ENCODE measurements around the gene RXRA.

RXRA gene

DNA sequence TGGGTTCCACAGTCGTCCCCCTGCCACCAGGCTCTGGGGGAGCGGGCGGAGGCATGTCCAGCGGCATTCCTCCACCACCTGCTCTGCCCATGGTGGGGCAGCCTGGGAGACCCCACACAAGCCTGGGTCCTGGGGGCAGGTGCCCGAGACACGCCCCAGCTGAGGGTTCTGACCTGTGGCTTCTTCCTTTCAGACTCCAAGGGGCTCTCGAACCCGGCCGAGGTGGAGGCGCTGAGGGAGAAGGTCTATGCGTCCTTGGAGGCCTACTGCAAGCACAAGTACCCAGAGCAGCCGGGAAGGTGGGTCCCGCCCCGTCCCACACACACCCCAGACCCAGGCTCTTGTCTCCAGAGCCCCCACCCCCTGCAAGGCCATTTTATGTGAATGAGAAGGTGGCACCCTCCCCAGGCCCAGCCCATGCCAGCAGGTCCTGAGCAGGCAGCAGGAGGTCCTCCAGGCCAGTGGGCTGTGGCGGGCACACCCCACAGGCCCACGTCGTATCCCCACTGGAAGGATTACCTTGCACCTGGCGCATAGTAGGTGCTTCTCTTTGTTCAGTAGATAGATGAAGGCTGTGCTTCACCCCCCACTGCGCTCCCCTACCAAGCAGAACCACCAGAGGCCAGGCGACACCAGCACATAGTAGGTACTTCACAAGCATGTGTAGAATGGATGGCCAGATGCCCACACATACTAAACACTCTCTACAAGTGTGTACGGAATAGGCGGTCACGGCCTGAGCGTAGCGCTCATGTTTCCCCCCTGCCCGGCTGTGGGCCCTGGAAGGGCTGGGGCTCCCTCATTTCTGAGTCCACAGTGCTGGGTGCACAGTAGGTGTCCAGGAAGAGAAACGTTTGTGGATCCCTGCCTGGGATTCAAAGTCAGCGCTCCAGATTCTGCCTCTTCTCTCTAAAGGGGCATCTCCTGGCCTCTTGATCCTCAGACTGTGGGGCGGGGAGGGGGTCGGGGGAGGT is 107.9 kb downstream of the RXRA start:
- TF ChIP-seq, protein P1, sequence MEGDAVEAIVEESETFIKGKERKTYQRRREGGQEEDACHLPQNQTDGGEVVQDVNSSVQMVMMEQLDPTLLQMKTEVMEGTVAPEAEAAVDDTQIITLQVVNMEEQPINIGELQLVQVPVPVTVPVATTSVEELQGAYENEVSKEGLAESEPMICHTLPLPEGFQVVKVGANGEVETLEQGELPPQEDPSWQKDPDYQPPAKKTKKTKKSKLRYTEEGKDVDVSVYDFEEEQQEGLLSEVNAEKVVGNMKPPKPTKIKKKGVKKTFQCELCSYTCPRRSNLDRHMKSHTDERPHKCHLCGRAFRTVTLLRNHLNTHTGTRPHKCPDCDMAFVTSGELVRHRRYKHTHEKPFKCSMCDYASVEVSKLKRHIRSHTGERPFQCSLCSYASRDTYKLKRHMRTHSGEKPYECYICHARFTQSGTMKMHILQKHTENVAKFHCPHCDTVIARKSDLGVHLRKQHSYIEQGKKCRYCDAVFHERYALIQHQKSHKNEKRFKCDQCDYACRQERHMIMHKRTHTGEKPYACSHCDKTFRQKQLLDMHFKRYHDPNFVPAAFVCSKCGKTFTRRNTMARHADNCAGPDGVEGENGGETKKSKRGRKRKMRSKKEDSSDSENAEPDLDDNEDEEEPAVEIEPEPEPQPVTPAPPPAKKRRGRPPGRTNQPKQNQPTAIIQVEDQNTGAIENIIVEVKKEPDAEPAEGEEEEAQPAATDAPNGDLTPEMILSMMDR (IDR thresholded peaks at IDR 0.05; ENCODE audit: borderline replicate concordance, control extremely low read depth, extremely low read depth, insufficient read depth, missing control alignments): no peak
- no peak for DNase-seq (ENCODE audit: low spot score)
- in situ Hi-C loops (cut with MboI; ENCODE audit: low sequenced_read_pairs, unreplicated experiment): no loop called here

DNA sequence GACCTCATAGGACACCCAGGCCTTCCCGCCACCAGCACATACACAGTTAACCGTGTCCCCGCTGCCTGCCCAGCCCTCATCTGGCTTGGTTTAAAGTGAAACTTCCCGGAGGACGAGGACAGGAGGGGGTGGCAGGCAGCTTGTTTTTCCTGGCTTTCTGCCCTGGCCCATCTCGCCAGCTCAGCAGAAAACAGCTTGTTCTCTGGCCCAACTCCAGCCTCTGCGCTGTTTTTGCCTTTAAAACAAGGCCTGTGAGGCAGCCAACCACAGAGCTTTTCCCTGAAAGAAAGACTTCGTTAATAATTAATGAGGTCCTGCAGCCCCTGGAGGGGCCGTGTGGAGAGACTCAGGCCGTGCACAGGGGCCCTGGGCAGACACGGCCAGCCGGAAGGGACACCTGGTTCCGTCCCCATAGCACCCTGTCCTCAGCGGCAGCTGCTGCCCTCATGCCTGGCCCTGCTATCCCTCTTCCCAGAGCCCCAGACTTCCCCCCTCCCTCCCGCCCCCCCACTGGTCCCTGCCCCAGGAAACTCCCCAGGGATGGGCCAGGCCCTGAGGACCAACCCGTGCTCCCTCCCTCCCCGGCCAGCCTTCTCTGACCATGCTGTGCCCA is 108.7 kb downstream of the RXRA start:
- TF ChIP-seq, protein P1 (IDR thresholded peaks at IDR 0.05; ENCODE audit: borderline replicate concordance, control extremely low read depth, extremely low read depth, insufficient read depth, missing control alignments): no peak
- in situ Hi-C loops (cut with MboI; ENCODE audit: low sequenced_read_pairs, unreplicated experiment): no loop called here
- no peak for DNase-seq (ENCODE audit: low spot score)

DNA sequence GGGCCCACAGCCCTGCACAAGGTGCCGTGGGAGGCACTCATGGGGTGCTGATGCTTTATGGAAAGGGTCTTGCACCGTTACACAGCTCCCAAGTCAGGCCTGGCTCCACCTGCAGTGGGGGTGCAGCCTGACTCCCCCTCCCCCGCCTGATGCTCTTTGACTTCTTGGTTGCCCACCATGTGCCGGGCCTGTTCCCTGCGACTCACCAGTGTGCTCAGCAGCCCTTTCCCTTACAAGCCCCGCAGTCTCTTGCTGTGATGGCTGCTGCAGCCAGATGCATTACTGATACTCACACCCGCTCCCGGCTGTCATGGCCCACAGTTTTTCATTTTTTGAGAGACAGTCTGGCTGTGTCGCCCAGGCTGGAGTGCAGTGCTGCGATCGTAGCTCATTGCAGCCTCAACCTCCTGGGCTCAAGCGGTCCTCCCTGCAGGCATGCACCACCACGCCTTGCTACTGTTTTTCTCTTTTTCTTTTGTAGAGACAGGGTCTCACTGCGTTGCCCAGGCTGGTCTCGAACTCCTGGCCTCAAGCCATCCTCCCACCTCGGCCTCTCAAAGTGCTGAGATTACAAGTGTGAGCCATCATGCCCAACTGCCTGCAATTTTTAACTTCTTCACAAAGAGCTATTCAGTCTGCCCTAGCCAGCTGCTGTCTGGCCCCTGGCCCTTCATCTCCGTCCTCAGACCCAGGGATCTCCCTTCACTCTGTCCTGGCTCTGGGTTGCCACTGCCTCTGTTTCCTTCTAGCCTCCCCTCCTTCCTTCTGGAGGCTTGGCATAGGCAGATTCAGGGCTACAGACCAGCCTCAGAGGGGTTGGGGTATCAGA is 109.5 kb downstream of the RXRA start:
- DNase-seq (ENCODE audit: low spot score): no peak
- TF ChIP-seq, protein P1 (IDR thresholded peaks at IDR 0.05; ENCODE audit: borderline replicate concordance, control extremely low read depth, extremely low read depth, insufficient read depth, missing control alignments): no peak
- in situ Hi-C loops (cut with MboI; ENCODE audit: low sequenced_read_pairs, unreplicated experiment): no loop called here

DNA sequence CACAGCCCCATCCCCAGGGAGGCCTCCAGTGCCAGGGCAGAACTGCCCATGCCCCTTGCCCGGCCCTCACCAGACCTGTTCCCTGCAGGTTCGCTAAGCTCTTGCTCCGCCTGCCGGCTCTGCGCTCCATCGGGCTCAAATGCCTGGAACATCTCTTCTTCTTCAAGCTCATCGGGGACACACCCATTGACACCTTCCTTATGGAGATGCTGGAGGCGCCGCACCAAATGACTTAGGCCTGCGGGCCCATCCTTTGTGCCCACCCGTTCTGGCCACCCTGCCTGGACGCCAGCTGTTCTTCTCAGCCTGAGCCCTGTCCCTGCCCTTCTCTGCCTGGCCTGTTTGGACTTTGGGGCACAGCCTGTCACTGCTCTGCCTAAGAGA is 110.1 kb downstream of the RXRA start:
- in situ Hi-C loops (cut with MboI; ENCODE audit: low sequenced_read_pairs, unreplicated experiment): no loop called here
- DNase-seq (ENCODE audit: low spot score): no peak
- TF ChIP-seq, protein P1 (IDR thresholded peaks at IDR 0.05; ENCODE audit: borderline replicate concordance, control extremely low read depth, extremely low read depth, insufficient read depth, missing control alignments): no peak

DNA sequence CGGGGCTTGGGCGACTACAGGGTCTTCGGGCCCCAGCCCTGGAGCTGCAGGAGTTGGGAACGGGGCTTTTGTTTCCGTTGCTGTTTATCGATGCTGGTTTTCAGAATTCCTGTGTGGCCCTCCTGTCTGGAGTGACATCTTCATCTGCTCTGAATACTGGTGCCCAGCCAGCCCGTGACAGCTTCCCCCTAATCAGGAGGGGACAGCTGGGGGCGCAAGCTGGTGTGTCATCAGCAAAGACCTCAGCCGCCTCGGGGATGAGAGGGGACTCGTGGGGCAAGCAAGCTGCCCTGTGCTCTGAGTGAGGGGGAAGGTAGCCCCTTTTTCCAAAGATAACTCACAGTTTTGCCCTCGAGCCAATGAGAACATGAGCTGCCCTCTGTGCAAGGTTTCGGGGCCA is 110.7 kb downstream of the RXRA start:
- TF ChIP-seq, protein P1 (IDR thresholded peaks at IDR 0.05; ENCODE audit: borderline replicate concordance, control extremely low read depth, extremely low read depth, insufficient read depth, missing control alignments): no peak
- in situ Hi-C loops (cut with MboI; ENCODE audit: low sequenced_read_pairs, unreplicated experiment): no loop called here
- no peak for DNase-seq (ENCODE audit: low spot score)
